Inflammatory macrophage treated with lipopolysaccharide for 4 hours (primary cell): Measurements from ENCODE around the gene NOL12.
"Not testable (repeated sequence)": the region's sequence is repeated elsewhere in the genome, so short reads cannot be mapped to it uniquely, and the experiment has no call there.

ENCODE experiments used
- DNase-seq: peaks from one replicate; pipeline ENCODE4 v3.0.0-alpha.2; 2020

The NOL12 gene

DNA sequence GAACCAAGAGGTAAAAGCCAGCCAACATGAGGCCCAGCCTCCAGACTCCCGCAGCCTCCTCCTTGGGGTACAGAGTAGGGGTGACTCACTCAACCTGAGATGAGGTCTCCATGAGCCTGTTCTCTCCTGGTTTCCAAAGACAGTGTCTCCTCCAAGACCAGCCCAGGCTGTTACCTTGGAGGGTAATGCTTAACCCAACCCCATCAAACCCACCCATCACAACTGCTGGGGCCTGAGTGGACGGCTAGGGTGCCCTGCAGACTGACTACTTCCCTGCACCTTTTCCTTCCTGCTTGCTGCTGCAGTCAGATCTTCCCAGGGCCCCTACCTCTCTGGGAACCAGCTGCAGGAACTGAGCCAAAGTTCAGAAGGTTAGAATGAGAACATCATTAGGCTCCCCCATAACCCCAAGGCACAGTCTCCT lies 5.1 kb upstream of the NOL12 start:
- DNase-seq: no peak

GRCh38 chr22:37681556-37682049 lies 4.5 kb upstream of the NOL12 start:
- peak; percentile 71 for DNase-seq

DNA sequence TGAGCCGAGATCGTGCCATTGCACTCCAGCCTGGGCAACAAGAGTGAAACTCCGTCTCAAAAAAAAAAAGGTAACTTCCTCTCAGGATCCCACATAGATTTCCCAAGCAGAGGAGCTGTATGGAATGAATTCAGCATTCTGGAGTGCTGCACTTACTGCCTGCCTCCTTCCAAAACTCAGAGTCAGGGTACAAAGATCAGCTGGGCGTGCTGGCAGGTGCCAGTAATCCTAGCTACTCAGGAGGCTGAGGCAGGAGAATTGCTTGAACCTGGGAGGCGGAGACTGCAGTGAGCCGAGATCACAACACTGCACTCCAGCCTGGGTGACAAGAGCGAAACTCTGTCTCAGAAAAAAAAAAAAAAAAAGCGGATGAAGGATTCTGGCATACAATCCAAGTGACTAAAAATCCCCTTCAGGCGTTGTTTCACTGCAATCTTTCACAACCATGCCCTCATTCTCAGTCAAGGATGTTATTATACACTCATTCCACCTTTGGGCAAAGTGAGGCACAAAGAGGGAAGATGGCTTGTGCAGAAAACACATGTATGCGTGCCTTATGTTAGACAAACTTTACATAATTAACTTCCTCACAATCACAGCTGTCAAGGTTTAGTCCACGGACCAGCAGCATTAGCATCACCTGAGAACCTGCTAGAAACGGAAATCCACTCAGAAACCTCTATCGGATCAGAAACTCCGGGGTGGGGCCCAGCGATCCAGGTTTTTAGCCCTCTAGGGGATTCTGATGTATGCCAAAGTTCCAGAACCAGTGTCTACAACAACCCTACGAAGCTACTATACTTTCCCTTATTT lies 1.1 kb upstream of the NOL12 start:
- no peak for DNase-seq

DNA sequence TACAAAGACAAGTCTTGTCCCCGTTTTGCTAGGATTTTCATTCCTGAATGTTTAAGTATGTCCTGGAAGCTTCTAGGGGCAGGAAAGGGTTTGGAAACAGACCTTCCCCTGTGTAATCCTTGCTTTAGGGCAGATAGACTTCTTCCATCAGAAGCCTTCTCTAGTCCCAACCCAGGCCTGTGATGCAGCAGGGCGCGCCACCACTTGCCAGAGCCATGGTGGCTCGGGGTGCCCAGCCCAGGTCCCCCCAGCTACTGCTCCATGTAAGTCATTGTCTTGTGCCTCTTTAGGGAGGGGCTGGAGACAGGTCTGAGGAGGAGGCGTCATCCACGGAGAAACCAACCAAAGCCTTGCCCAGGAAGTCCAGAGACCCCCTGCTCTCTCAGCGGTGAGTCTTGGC lies 4.3 kb downstream of the NOL12 start:
- no peak for DNase-seq

GRCh38 chr22:37690901-37691504 lies 4.9 kb downstream of the NOL12 start:
- DNase-seq: no peak

- no peak for DNase-seq
Measured at GRCh38 chr22:37692627-37693285, 6.6 kb downstream of the NOL12 start.

DNA sequence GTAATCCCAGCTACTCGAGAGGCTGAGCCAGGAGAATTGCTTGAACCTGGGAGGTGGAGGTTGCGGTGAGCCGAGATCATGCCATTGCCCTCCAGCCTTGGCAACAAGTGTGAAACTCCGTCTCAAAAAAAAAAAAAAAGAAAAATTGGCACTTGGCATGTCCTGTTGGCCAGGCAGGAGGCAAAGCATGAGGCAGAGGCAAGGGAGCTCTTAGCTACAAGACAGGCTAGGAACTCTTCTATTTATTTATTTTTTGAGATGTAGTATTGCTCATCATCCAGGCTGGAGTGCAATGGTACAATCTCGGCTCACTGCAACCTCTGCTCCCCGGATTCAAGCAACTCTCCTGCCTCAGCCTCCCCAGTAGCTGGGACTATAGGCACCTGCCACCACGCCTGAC lies 8.0 kb downstream of the NOL12 start:
- not testable (repeated sequence) for DNase-seq

DNA sequence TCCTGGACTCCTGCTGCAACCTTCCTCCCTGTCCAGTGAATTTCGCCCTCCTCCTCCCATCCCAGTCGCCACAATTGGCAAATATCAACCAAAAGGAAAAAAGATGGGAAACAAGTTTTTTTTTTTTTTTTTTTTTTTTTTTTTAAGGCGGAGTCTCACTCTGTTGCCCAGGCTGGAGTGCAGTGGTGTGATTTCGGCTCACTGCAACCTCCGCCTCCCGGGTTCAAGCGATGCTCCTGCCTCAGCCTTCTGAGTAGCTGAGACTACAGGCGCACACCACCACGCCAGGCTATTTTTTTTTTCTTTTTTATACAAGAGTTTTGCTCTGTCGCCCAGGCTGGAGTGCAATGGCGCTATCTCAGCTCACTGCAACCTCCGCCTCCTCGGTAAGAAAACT lies 10.1 kb downstream of the NOL12 start:
- not testable (repeated sequence) for DNase-seq

GRCh38 chr22:37696657-37697537 lies 10.8 kb downstream of the NOL12 start, which contains the start of gene TRIOBP:
Gene TRIOBP (plus strand): TSS chr22:37697048. CDS start chr22:37701366, 4,318 bp downstream.
- DNase-seq: peak; percentile 88

DNA sequence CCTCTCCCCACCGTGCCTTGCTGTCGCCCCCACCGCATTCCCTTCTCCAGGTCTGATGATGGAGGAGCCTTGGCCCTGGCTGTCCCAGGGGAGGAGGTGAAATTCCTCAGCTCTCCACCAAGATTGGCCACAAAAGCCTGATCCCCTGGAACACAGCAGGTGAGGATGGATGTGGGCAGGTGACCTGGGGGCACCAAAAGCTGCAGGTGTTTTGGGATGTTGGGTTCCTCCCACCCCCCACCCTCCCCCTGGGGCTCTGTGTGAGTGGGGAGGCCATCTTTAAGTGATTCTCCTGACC lies 11.3 kb downstream of the NOL12 start:
- no peak for DNase-seq

GRCh38 chr22:37701141-37701786 lies 15.1 kb downstream of the NOL12 start:
- peak; percentile 86 for DNase-seq

- no peak for DNase-seq
Measured at GRCh38 chr22:37703906-37704305, 17.8 kb downstream of the NOL12 start.

DNA sequence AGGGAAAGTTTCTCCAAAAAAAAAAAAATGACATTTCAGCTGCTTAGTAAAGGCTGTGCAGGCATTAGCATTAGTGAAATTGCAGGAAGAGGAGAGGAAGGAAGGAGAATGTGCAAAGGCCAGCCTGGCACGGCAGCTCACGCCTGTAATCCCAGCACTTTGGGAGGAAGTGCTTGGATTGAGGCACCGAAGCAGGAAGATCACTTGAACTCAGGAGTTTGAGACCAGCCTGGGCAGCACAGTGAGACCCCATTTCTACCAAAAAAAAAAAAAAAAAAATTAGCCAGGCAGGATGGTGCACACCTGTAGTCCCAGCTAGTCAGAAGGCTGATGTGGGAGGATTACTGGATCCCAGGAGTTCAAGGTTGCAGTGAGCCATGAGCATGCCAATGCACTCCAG lies 18.5 kb downstream of the NOL12 start:
- DNase-seq: no peak

- DNase-seq: no peak
Measured at GRCh38 chr22:37705205-37705604, 19.1 kb downstream of the NOL12 start.

DNA sequence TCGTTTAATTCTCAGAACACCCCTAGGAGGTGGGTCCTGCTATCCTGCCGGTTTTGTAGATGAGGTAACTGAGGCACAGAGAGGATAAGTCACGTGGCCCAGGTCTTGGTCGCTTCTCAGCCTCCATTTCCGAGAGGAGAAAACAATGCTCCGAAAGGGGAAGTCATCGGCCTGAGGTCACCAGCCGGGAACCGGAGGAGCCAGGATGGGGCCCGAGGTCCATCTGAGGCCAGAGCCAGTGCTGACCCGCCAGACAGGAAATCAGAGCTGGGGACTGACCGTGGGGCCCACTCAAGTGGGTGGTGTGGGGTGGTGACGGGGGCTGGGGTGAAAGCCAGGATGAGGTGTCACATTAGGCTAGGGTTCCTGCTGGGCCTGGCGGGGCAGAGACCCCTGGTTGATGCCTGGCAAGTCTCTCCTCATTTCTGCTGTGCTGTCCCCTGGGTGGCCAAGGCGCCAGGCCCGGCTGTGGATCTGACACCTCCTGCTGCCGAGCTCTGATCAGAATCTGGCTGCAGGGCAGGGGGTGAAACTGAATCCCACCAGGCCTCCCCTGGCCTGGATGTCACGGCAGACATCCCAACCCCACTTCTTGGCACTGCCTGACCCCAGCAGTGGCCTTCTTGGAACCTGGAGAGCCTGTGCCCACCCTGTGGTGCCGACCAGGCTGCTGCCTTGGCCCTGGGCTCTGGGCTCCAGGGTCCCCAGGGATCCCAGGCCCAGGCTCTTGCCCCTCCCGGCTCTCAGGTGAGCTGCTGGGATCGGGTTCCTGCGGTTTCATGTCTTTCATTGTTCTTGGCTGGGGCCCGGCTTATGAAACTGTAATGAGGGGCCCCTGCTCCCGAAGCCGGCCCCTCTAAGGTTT lies 22.7 kb downstream of the NOL12 start:
- peak; percentile 55 for DNase-seq

- no peak for DNase-seq
Measured at GRCh38 chr22:37709445-37709765, 23.3 kb downstream of the NOL12 start.

DNA sequence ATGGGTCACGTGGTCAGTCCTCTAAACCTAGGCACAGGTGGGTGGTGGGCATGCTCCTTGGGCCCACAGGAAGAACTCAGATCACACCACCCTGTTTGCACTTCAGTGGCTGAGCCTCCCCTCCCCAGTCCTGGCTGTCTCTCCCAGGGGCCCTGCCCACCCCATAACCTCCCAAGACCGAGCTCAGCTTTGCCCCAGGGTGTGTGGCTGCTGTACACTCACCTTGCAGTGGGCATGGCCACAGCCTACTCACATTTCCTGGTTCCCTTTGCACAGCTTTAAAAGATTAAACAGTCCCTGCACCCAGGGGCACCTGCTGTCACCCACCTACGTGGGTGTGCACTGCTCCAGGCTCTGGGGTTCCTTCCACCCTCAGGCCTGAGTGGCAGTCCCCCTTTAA lies 24.5 kb downstream of the NOL12 start:
- no peak for DNase-seq

DNA sequence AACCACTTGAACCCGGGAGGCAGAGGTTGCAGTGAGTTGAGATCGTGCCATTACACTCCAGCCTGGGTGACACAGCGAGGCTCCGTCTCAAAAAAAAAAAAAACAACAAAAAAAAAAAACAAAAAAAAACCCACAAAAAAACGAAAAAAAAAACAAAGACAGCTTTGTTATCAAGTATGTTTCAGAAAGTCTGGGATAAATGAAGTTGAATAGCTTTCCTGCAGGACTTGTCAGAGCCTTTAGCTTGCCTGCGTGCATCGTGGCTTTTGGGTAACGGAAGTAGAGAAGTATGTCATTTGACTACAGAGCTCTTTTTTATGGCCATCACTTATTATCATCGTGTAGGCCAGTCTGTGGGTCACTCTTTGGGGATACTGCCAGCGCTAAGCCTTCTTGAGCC lies 25.3 kb downstream of the NOL12 start:
- no peak for DNase-seq

DNA sequence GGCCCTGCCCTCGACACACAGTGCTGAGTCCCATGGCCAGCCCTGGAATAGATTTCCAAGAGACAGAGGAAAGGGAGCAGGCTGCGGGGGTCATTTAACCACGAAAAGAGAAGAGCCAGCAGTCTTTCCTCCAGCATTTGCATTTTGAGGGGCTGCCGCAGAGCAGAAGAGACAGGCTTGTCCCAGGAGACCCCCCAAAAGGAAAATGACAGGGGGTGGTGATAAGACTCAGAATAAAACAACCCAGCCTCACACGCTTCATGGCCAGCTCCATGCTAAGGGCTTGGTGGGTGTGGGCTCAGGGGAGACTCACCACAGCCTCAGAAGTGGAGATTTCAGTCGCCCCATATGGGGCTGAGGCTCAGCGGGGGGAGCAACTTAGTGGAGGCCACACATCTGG lies 27.6 kb downstream of the NOL12 start:
- no peak for DNase-seq

- no peak for DNase-seq
Measured at GRCh38 chr22:37714634-37715033, 28.5 kb downstream of the NOL12 start.

- DNase-seq: no peak
Measured at GRCh38 chr22:37715760-37716159, 29.6 kb downstream of the NOL12 start.

- no peak for DNase-seq
Measured at GRCh38 chr22:37716708-37717107, 30.6 kb downstream of the NOL12 start.
